Thoracic aorta (tissue), 2 donors: ENCODE measurements around the gene PLAAT3. TPM values are rescaled to one million over a fixed set of nuclear protein-coding genes. Genes with fewer than 3 reads are reported as not detected.

Experiments
- ATAC-seq: fragments of 150-250 bp; one replicate; pipeline ENCODE4 v1.8.0; 2017; ENCODE audit warnings: low read depth; ENCODE audit not compliant: insufficient number of reproducible peaks, low FRiP score
- DNase-seq: peaks from one replicate; pipeline ENCODE4 v3.0.0-alpha.2; 2020; ENCODE audit warnings: low spot score
- H3K27ac ChIP-seq, 2 donors: fragments of 200-600 bp; sonication (generic); 1 replicate in 1 of 2; 2 replicates in 1 of 2; pipeline ENCODE4 v1.5.1; 2016; ENCODE audit warnings: mild to moderate bottlenecking in 2 of 2, moderate library complexity in 2 of 2
- H3K27me3 ChIP-seq: fragments of 200-600 bp; sonication (generic); replicated peaks from 2 replicates; pipeline ENCODE4 v1.6.0; 2016; ENCODE audit warnings: mild to moderate bottlenecking; ENCODE audit not compliant: insufficient read depth
- H3K36me3 ChIP-seq: fragments of 200-600 bp; sonication (generic); one replicate; pipeline ENCODE4 v1.5.1; 2016
- H3K4me1 ChIP-seq, 2 donors: fragments of 200-600 bp; sonication (generic); 1 replicate in 1 of 2; 2 replicates in 1 of 2; pipeline versions ENCODE4 v1.5.1 to v1.6.0; 2016; ENCODE audit warnings: low read depth in 2 of 2, mild to moderate bottlenecking in 1 of 2; ENCODE audit not compliant: control insufficient read depth in 1 of 2
- H3K4me3 ChIP-seq: fragments of 200-600 bp; sonication (generic); 2 replicates; pipeline ENCODE4 v1.5.1; 2016; ENCODE audit warnings: mild to moderate bottlenecking
- H3K9me3 ChIP-seq: fragments of 200-600 bp; sonication (generic); 2 replicates; pipeline ENCODE4 v1.5.1; 2016
- total RNA-seq, 2 donors: library from RNA; depleted of rRNA; stranded (reverse); fragments of >200 nt; gene quantifications; one replicate each; pipeline versions ENCODE4 v1.1.0 to v1.2.3, GENCODE V29; 2016
- TF ChIP-seq, protein P1 (sequence below): fragments of 200-600 bp; sonication (generic); IDR thresholded peaks from one replicate; pipeline ENCODE4 v1.5.1; 2019; ENCODE audit warnings: antibody characterized with exemption

PLAAT3 gene
- total RNA-seq, 2 donors from 2014 or later, result 29.5 to 48.7 TPM

DNA sequence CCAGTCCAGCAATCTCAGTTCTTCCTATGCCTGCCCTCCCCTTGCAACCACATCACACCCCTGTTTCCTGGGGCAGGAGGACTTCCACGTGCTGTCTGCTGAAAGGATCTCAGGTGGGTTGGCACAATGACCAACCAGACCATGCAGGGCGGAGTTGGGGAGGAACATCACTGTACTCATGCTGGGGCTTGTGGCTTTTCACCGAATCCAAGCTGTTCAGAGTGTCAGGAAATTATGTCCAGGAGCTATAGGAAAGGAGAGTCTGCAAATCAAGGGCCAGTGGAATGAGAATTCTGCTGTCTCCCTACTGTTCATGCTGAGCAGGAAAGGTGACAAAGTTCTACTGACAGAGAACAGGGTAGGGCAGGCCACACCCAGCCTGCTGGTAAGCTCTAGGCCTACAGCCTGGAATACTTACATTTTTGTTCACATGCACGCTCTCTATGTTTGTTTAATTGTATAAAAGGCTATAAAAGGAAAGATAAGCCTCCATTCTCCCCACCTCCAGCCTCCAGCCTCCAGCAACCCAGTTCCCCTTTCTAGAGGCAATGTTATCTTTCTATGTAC, 49.4 kb downstream of the PLAAT3 start:
- Histone ChIP-seq H3K9me3 (no peaks in the 10 kb centered on the region), H3K27me3 (no peaks in the 10 kb centered on the region), H3K4me3 (no peak overlapping the region), H3K4me1 (peaks cover 26 to 28% of the 10 kb centered on the region in 2 donors), H3K36me3 (no peaks in the 10 kb centered on the region), H3K27ac (no peak overlapping the region)
- TF ChIP-seq, protein P1, sequence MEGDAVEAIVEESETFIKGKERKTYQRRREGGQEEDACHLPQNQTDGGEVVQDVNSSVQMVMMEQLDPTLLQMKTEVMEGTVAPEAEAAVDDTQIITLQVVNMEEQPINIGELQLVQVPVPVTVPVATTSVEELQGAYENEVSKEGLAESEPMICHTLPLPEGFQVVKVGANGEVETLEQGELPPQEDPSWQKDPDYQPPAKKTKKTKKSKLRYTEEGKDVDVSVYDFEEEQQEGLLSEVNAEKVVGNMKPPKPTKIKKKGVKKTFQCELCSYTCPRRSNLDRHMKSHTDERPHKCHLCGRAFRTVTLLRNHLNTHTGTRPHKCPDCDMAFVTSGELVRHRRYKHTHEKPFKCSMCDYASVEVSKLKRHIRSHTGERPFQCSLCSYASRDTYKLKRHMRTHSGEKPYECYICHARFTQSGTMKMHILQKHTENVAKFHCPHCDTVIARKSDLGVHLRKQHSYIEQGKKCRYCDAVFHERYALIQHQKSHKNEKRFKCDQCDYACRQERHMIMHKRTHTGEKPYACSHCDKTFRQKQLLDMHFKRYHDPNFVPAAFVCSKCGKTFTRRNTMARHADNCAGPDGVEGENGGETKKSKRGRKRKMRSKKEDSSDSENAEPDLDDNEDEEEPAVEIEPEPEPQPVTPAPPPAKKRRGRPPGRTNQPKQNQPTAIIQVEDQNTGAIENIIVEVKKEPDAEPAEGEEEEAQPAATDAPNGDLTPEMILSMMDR, result no peak
- DNase-seq (no peak), ATAC-seq (no peak)

DNA sequence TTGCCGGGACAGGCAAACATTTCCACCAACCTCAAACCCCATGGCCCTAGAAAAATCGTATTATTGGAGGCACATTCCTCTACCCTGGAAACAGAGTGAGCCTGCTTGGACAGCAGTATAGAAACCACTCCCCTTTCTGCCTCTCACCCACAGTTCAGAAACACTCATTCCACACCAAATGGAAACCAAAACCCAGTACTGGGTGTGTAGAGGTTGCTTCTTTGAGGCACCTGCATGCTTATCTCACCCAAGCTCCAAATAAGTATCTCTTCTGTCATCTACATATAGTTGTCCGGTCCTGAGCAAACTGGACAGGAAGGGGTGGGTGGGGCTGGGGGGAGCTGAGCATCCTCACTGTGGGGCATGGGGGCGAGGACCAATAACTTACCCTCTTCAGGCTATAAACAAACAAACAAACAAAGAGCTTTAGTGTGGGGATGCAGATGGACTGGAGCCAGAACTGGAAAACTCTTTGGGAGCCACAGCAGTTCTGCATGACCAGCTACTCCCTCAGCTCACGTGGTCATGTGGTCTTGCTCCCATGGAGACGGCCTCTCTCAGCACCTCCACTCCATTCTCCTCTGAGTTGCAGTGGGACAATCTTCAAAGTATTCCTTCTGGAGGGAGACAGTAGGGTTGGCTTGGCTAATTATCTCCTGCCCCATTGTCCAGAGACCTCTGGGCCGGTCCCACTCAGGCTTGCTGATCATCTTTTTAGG, 50.0 kb downstream of the PLAAT3 start:
- DNase-seq, result no peak
- Histone ChIP-seq H3K27ac (no peak overlapping the region), H3K36me3 (no peaks in the 10 kb centered on the region), H3K4me3 (no peak overlapping the region), H3K27me3 (no peaks in the 10 kb centered on the region), H3K9me3 (no peaks in the 10 kb centered on the region), H3K4me1 (peaks cover 26 to 28% of the 10 kb centered on the region in 2 donors)
- TF ChIP-seq, protein P1, result no peak
- ATAC-seq, result no peak

DNA sequence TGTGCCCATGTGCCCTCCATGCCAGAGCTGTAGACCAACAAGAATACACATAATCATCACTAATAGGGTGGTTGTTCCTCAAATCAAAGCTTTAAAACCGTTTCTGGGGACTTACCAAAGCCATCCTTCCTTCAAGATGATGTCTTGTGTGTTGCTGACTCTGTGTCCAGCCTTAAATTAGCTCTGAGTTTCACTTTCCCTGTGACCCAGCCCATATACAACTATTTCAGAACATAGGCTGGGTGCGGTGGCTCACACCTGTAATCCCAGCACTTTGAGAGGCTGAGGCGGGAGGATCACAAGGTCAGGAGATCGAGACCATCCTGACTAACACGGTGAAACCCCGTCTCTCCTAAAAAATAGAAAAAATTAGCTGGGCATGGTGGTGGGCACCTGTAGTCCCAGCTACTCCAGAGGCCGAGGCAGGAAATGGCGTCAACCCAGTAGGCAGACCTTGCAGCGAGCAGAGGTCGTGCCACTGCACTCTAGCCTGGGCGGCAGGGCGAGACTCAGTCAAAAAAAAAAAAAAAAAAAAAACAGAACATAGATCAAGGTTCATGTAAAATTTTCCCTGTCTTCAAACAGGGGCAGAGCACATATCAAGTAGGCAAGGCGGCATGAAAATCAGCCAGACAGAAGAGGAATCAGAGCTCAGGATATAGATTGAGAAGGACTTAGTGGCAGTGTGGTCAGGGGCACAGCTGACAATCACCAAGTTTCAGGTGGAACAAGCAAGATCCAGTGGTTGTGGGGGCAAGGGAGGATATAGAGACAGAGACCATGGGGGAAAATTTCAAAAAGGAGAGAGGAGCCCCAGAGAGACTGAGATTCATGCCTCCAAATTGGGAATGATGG, 50.8 kb downstream of the PLAAT3 start, which contains the start of gene PLAAT2:
Gene PLAAT2 (minus strand): TSS at position 179 of the 855 bp plus-strand sequence. CDS start 55 bp downstream, at position 124.
- H3K36me3 ChIP-seq, result no peaks in the 10 kb centered on the region
- H3K27me3 ChIP-seq, result no peaks in the 10 kb centered on the region
- ATAC-seq, result no peak
- no peak within 1 kb of the TSS for H3K27ac ChIP-seq
- H3K4me3 ChIP-seq, result no peak within 1 kb of the TSS
- DNase-seq, result no peak
- H3K4me1 ChIP-seq, result peaks cover 26 to 28% of the 10 kb centered on the region in 2 donors
- TF ChIP-seq, protein P1, result no peak
- H3K9me3 ChIP-seq, result no peaks in the 10 kb centered on the region

DNA sequence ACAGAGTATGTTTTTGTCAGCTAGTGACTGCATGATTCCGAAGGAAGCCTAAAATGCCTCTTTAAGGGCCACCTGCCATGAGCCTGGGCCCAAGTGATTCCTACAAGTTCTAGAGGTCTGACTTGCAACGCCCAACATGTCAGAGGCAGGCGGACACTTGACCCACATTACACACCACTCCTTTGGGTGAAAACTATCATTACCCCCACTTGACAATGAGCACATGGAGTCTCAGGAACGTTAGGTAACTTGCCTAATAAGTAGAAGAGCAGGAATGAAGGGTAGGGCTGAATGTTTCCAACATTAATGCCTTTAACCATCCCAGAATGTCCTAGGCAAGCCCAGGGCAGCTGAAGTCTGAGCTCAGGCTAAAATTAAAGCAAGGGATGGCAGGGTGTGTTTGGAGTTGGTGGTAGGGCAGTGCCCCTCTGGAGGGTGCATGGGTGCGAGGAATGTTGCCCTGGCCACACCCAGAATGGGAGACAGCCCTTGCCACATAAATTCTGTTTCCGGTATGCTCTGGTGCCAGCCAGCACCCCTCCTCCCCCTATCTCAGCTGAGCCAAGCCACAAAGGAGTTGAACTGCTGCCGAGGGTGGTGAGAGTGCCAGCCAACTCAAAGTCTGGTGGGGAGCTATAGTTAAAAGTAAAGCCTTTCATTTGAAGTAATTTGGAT, 53.6 kb downstream of the PLAAT3 start:
- H3K36me3 ChIP-seq, result no peaks in the 10 kb centered on the region
- TF ChIP-seq, protein P1, result no peak
- no peak for DNase-seq
- no peaks in the 10 kb centered on the region for H3K27me3 ChIP-seq
- H3K9me3 ChIP-seq, result no peaks in the 10 kb centered on the region
- H3K4me1 ChIP-seq, result peaks cover 13 to 15% of the 10 kb centered on the region in 2 donors
- ATAC-seq, result no peak
- peak overlapping the region in 1 of 2 donors; percentile 21 for H3K27ac ChIP-seq
- no peak overlapping the region for H3K4me3 ChIP-seq
